K562 (cell line): Measurements from ENCODE around the gene LRRC74B. TPM values are rescaled to one million over a fixed set of nuclear protein-coding genes. Genes with fewer than 3 reads are reported as not detected.

Source experiments
- ARID4B ChIP-seq: sonication (generic); formaldehyde crosslinking; IDR thresholded peaks from 2 replicates; pipeline ENCODE4 v1.8.0; 2022; ENCODE audit warnings: mild to moderate bottlenecking, missing genetic modification reagents
- CTCF ChIP-seq, 3 experiments: IDR thresholded peaks in 2 of 3; conservative IDR thresholded peaks in 1 of 3; 2 replicates each; pipeline ENCODE4 v1.5.1; 2011 to 2012; ENCODE audit warnings: low read length in 3 of 3, mild to moderate bottlenecking in 3 of 3, control low read depth in 2 of 3, improper control_type of control experiment in 1 of 3, inconsistent platforms in 1 of 3, low read depth in 1 of 3, mixed read lengths in 1 of 3, moderate library complexity in 1 of 3; ENCODE audit not compliant: insufficient read depth in 2 of 3
- KLF1 ChIP-seq: fragments of 450-650 bp; IDR thresholded peaks from 2 replicates; pipeline ENCODE4 v1.6.1; 2016; ENCODE audit warnings: missing genetic modification characterization, missing compliant biosample characterization
- MAFK ChIP-seq: IDR thresholded peaks from 2 replicates; pipeline ENCODE4 v1.6.1; 2011; ENCODE audit warnings: low read length, improper control_type of control experiment
- MBD1 ChIP-seq: fragments of 250-450 bp; sonication (Bioruptor Pico); IDR thresholded peaks from 2 replicates; pipeline ENCODE4 v1.8.0; 2022; ENCODE audit warnings: inconsistent platforms
- MEF2A ChIP-seq: IDR thresholded peaks from 2 replicates; pipeline ENCODE4 v1.6.1; 2011; ENCODE audit warnings: low read depth, mild to moderate bottlenecking, low read length, moderate library complexity; ENCODE audit not compliant: control insufficient read depth
- MIER1 ChIP-seq: fragments of 450-650 bp; IDR thresholded peaks from 2 replicates; pipeline ENCODE4 v1.6.1; 2016; ENCODE audit warnings: antibody characterized with exemption, mild to moderate bottlenecking, low read depth
- MTA1 ChIP-seq: fragments of 450-650 bp; IDR thresholded peaks from 2 replicates; pipeline ENCODE4 v1.6.1; 2017; ENCODE audit warnings: borderline replicate concordance
- MTF1 ChIP-seq: fragments of 250-450 bp; sonication (Bioruptor Pico); IDR thresholded peaks from 2 replicates; pipeline ENCODE4 v1.9.0; 2021; ENCODE audit warnings: moderate library complexity, mild to moderate bottlenecking, inconsistent platforms, borderline replicate concordance
- NELFE ChIP-seq: IDR thresholded peaks from 2 replicates; pipeline ENCODE4 v1.6.1; 2011; ENCODE audit warnings: mild to moderate bottlenecking; ENCODE audit not compliant: insufficient read depth, insufficient read length
- NR3C1 ChIP-seq: sonication (generic); formaldehyde crosslinking; IDR thresholded peaks from 2 replicates; pipeline ENCODE4 v1.8.1; 2022; ENCODE audit warnings: missing genetic modification reagents
- POLR3A ChIP-seq: IDR thresholded peaks from 2 replicates; pipeline ENCODE4 v1.6.1; 2011; ENCODE audit warnings: borderline replicate concordance, mild to moderate bottlenecking, moderate library complexity; ENCODE audit not compliant: insufficient read length, insufficient read depth; ENCODE audit errors: extremely low read depth
- RCOR1 ChIP-seq, 2 experiments: IDR thresholded peaks; 2 replicates each; pipeline ENCODE4 v1.6.1; 2012; ENCODE audit warnings: low read depth in 2 of 2, low read length in 2 of 2, borderline replicate concordance in 1 of 2, improper control_type of control experiment in 1 of 2
- SRSF9 ChIP-seq: fragments of 200-400 bp; formaldehyde crosslinking; IDR thresholded peaks from 2 replicates; pipeline ENCODE4 v1.6.1; 2017; ENCODE audit warnings: low read depth, low read length, borderline replicate concordance
- TFAP4 ChIP-seq: sonication (generic); formaldehyde crosslinking; IDR thresholded peaks from 2 replicates; pipeline ENCODE4 v1.8.0; 2022; ENCODE audit warnings: missing genetic modification reagents, mild to moderate bottlenecking, moderate library complexity, borderline replicate concordance
- ZBTB2 ChIP-seq: fragments of 450-650 bp; IDR thresholded peaks from 2 replicates; pipeline ENCODE4 v1.6.1; 2016; ENCODE audit warnings: antibody characterized with exemption
- ZNF507 ChIP-seq: conservative IDR thresholded peaks from 2 replicates; pipeline ENCODE4 v1.6.1; 2017; ENCODE audit warnings: missing genetic modification characterization, missing compliant biosample characterization
- polyA plus RNA-seq, 8 experiments: library from polyadenylated mRNA; depleted of rRNA in 4 of 8; stranded (reverse) in 5 of 8; unstranded in 3 of 8; fragments of >200 nt; fragmentation: Nextera tagmentation in 2 of 8; fragmentation: Illumina TruSeq in 1 of 8; extraction: Ambion mirVana in 2 of 8; extraction: Trizol in 1 of 8; gene quantifications; 2 replicates each; pipeline versions ENCODE4 v1.2.1 to v1.2.3, GENCODE V29; 2011 to 2014; ENCODE audit warnings: inconsistent platforms in 1 of 8, missing spikeins in 1 of 8
- total RNA-seq, 7 experiments: library from RNA; depleted of rRNA in 6 of 7; stranded (reverse); fragments of >200 nt in 6 of 7; fragmentation: Illumina TruSeq in 2 of 7; extraction: Trizol in 2 of 7; gene quantifications; 2 replicates each; pipeline versions ENCODE4 v1.2.1 to v1.2.3, GENCODE V29; 2011 to 2021; ENCODE audit warnings: low replicate concordance in 1 of 7

Gene LRRC74B
- total and polyA plus RNA-seq, 9 of the 15 experiments (the other 6 are each of a cell fraction or from before 2014, with no cell fraction given): not detected

GRCh38 chr22:21077884-21078508, 32.2 kb downstream of the LRRC74B start (continued):
- 0 out of 6 replicates have a peak, but pooled peaks of 1 of the 3 experiments have one; percentile 7 for TF ChIP-seq CTCF (IDR thresholded peaks at IDR 0.05 in 2 of 3, conservative IDR thresholded peaks at IDR 0.05 in 1 of 3; ENCODE audit: insufficient read depth in 2 of 3, low read depth in 1 of 3, low read length in 3 of 3)
- no peak for TF ChIP-seq ARID4B (CRISPR knock-in tag)
- TF ChIP-seq MEF2A: no peak
- TF ChIP-seq MIER1: no peak
- TF ChIP-seq KLF1 (tag): no peak
- no peak for TF ChIP-seq SRSF9
- peak; percentile 17; the same call in 1 of the 2 replicates for TF ChIP-seq TFAP4 (CRISPR knock-in tag)
- TF ChIP-seq ZBTB2: no peak
- TF ChIP-seq POLR3A: no peak
- TF ChIP-seq ZNF507 (tag): no peak
- no peak for TF ChIP-seq MTA1
- no peak for TF ChIP-seq NELFE
- no peak for TF ChIP-seq MAFK
- 0 out of 2 replicates have a peak, but pooled peaks have one; percentile 74 for TF ChIP-seq NR3C1 (CRISPR knock-in tag)
- TF ChIP-seq MBD1: no peak
- no peak for TF ChIP-seq RCOR1 (IDR thresholded peaks at IDR 0.05; ENCODE audit: borderline replicate concordance in 1 of 2, low read depth in 2 of 2, low read length in 2 of 2)
- no peak for TF ChIP-seq MTF1
